ENCODE measurements around the gene SEC24D.

Gene SEC24D

GRCh38 chr4:118721752-118722151 is 114.2 kb downstream of the SEC24D start:
- no peak for TF ChIP-seq CTCF (IDR thresholded peaks at IDR 0.05; ENCODE audit: borderline replicate concordance, insufficient read depth, low read depth, low read length)
- no peak overlapping the region for H3K4me3 ChIP-seq (ENCODE audit: low read depth, low read length)

- H3K4me3 ChIP-seq (ENCODE audit: low read depth, low read length) = no peak overlapping the region
- no peak for TF ChIP-seq CTCF (IDR thresholded peaks at IDR 0.05; ENCODE audit: borderline replicate concordance, insufficient read depth, low read depth, low read length)
These were observed 117.3 kb downstream of the SEC24D start for GRCh38 chr4:118718511-118719170.

GRCh38 chr4:118716304-118716703 is 119.6 kb downstream of the SEC24D start:
- no peak overlapping the region for H3K4me3 ChIP-seq (ENCODE audit: low read depth, low read length)

GRCh38 chr4:118714682-118715081 is 121.2 kb downstream of the SEC24D start:
- TF ChIP-seq CTCF (IDR thresholded peaks at IDR 0.05; ENCODE audit: borderline replicate concordance, insufficient read depth, low read depth, low read length) = no peak
- H3K4me3 ChIP-seq (ENCODE audit: low read depth, low read length) = no peak overlapping the region

More at GRCh38 chr4:118716304-118716703, 119.6 kb downstream of the SEC24D start:
- TF ChIP-seq CTCF (IDR thresholded peaks at IDR 0.05; ENCODE audit: borderline replicate concordance, insufficient read depth, low read depth, low read length) = no peak

GRCh38 chr4:118712872-118713271 is 123.1 kb downstream of the SEC24D start:
- TF ChIP-seq CTCF (IDR thresholded peaks at IDR 0.05; ENCODE audit: borderline replicate concordance, insufficient read depth, low read depth, low read length) = no peak
- H3K4me3 ChIP-seq (ENCODE audit: low read depth, low read length) = no peak overlapping the region

GRCh38 chr4:118711052-118711451 is 124.9 kb downstream of the SEC24D start:
- TF ChIP-seq CTCF (IDR thresholded peaks at IDR 0.05; ENCODE audit: borderline replicate concordance, insufficient read depth, low read depth, low read length) = no peak

GRCh38 chr4:118703118-118703517 is 132.8 kb downstream of the SEC24D start:
- no peak for TF ChIP-seq CTCF (IDR thresholded peaks at IDR 0.05; ENCODE audit: borderline replicate concordance, insufficient read depth, low read depth, low read length)
- H3K4me3 ChIP-seq (ENCODE audit: low read depth, low read length) = no peak overlapping the region

More at GRCh38 chr4:118711052-118711451, 124.9 kb downstream of the SEC24D start:
- H3K4me3 ChIP-seq (ENCODE audit: low read depth, low read length) = no peak overlapping the region

Measured in GM12875 (cell line).